ENCODE results near the gene JPH2. TPM values are rescaled to one million over a fixed set of nuclear protein-coding genes. Genes with fewer than 3 reads are reported as not detected.

JPH2 gene
- total RNA-seq, 1 experiment from 2014 or later: 0.81 TPM

DNA sequence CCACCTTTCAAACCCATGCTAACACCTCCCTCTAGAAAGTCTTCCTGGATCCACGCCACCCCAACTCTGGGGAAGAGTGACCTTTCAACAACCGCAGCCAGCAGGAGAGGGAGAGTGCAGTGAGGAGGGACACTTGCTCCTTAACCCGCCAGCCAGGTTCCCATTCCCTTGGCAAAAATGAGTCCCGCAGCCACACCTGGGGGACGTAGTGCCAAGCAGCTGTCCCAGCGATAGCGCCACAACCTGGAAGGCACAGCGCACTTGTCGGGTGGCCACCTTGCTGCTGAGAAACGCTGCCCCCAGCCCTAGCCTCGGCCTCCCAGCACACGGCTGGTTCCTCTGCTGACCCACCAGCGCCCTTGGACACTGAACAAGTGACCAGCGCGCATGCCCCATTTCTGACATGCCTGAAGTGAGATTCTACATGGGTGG lies 119.3 kb downstream of the JPH2 start (continued):
- TF ChIP-seq SMAD3 (CRISPR knock-in tag; IDR thresholded peaks at IDR 0.05; ENCODE audit: borderline replicate concordance): no peak

GRCh38 chr20:44066645-44067606 lies 120.1 kb downstream of the JPH2 start:
- ChIA-PET POLR2A (no interaction called here), CTCF (interaction anchor here (0.6 kb wide), 1 partner anchor 504 kb away, joined by 3 read pairs; no protein-coding TSS in a partner anchor)
- Mint-ChIP-seq H3K27ac (no peak overlapping the region), H3K4me3 (no peak overlapping the region), H3K4me1 (peaks cover 10% of the 10 kb centered on the region), H3K27me3 (ENCODE audit: low read depth) (no peaks in the 10 kb centered on the region), H3K36me3 (no peaks in the 10 kb centered on the region), H3K9me3 (peaks cover under 1% of the 10 kb centered on the region)
- TF ChIP-seq ZNF121 (CRISPR knock-in tag; IDR thresholded peaks at IDR 0.05): peak; percentile 70; the same call in 1 of the 2 replicates
- TF ChIP-seq MYBL2 (CRISPR knock-in tag; IDR thresholded peaks at IDR 0.05): no peak
- no peak for TF ChIP-seq OVOL2 (CRISPR knock-in tag; IDR thresholded peaks at IDR 0.05; ENCODE audit: borderline replicate concordance)
- DNase-seq (ENCODE audit: low spot score) (no peak), ATAC-seq (no peak)

DNA sequence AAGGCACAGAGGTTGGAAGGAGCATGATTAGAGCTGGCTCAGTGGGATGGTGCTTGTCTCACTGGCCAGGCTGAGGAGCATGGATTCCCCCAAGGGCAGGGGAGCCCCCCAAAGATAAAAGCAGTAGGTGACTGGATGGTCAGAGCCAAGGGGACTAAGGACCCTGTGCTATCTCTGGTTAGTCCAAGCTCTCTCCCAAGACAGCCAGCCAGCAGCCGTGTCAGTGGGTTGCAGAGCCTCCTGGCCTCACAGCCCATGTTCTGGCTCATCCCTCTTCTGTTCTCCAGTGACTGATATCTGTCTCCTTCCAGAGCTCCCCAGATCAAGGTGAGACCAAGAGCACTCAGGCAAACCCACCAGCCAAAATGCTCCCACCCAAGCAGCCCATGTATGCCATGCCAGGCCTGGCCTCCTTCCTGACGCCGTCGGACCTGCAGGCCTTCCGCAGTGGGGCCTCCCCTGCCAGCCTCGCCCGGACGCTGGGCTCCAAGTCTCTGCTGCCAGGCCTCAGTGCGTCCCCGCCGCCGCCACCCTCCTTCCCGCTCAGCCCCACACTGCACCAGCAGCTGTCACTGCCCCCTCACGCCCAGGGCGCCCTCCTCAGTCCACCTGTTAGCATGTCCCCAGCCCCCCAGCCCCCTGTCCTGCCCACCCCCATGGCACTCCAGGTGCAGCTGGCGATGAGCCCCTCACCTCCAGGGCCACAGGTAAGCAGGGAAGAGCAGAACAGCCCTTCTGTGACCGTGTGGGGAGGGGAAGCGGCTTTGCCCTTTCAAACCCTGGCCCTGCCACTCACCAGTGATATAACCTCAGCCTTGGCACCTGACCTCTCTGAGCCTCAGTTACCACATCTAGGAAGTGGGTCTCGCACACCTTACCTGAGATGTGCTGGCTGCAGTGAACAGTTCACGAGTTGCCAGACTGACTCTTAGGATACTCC lies 121.3 kb downstream of the JPH2 start:
- Mint-ChIP-seq H3K36me3 (no peaks in the 10 kb centered on the region), H3K27ac (no peak overlapping the region), H3K4me3 (no peak overlapping the region), H3K27me3 (ENCODE audit: low read depth) (no peaks in the 10 kb centered on the region), H3K4me1 (peaks cover 8% of the 10 kb centered on the region), H3K9me3 (peaks cover 12% of the 10 kb centered on the region)
- DNase-seq (ENCODE audit: low spot score) (no peak), ATAC-seq (no peak)
- CTCF ChIA-PET: no interaction called here
- no peak for TF ChIP-seq MYBL2 (CRISPR knock-in tag; IDR thresholded peaks at IDR 0.05)
- TF ChIP-seq ZNF671 (CRISPR knock-in tag; IDR thresholded peaks at IDR 0.05): no peak
- no peak for TF ChIP-seq ESRRA (CRISPR knock-in tag; IDR thresholded peaks at IDR 0.05; ENCODE audit: borderline replicate concordance)
- TF ChIP-seq, protein P1, sequence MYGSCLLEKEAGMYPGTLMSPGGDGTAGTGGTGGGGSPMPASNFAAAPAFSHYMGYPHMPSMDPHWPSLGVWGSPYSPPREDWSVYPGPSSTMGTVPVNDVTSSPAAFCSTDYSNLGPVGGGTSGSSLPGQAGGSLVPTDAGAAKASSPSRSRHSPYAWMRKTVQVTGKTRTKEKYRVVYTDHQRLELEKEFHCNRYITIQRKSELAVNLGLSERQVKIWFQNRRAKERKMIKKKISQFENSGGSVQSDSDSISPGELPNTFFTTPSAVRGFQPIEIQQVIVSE (CRISPR knock-in tag; IDR thresholded peaks at IDR 0.05; ENCODE audit: borderline replicate concordance): no peak
- no peak for TF ChIP-seq ELF4 (CRISPR knock-in tag; IDR thresholded peaks at IDR 0.05; ENCODE audit: low read depth)
- no peak for TF ChIP-seq NFATC4 (CRISPR knock-in tag; IDR thresholded peaks at IDR 0.05)
- no peak for TF ChIP-seq ZMAT4 (CRISPR knock-in tag; IDR thresholded peaks at IDR 0.05)
- POLR2A ChIA-PET: no interaction called here

DNA sequence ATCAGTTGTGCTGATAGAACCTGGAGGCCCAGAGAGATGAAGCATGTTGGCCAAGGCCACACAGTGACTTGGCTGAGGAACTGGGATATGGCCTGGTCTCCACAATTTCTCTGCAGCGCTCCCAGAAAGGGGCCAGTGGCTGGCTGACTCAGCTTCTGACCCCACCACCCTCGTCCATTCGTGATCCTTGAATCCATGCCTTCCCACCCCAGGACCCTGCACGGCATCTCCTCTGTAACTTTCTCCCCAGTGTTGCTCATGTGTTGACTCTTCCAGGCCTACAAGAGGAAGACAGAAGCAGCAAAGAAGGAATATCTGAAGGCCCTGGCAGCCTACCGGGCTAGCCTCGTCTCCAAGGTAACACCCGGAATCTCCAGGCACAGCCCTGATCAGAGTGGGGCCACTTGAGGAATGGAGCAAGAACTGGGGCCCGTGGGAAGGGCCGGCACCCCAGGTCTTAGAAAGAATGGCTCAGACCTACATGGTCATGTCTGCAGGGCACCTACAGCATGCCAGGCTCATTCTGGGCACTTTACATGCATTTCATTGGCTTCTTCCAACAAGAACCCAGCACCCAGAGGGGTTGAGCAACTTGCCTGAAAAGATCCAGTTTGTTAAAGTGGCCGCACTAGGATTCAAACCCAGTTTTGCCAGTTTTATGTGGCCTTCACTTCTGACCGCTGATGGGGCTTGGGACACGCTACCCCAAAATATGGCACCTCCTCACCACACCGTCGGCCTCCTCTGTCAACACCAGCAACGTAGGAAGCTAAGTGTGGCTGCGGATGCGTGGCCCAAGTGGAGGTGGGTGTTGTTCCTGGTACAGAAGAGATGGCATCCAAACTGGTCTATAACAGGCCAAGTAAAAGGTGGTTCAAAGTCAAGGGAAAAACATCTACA lies 122.2 kb downstream of the JPH2 start:
- no peak for TF ChIP-seq NR2C2 (CRISPR knock-in tag; IDR thresholded peaks at IDR 0.05)
- no peak for TF ChIP-seq OVOL2 (CRISPR knock-in tag; IDR thresholded peaks at IDR 0.05; ENCODE audit: borderline replicate concordance)
- TF ChIP-seq SMAD3 (CRISPR knock-in tag; IDR thresholded peaks at IDR 0.05; ENCODE audit: borderline replicate concordance): no peak
- TF ChIP-seq ZNF532 (CRISPR knock-in tag; IDR thresholded peaks at IDR 0.05; ENCODE audit: borderline replicate concordance): no peak
- TF ChIP-seq ZNF416 (CRISPR knock-in tag; IDR thresholded peaks at IDR 0.05): no peak
- Mint-ChIP-seq H3K4me1 (peaks cover 8% of the 10 kb centered on the region), H3K36me3 (no peaks in the 10 kb centered on the region), H3K27ac (no peak overlapping the region), H3K4me3 (no peak overlapping the region), H3K9me3 (peaks cover 16% of the 10 kb centered on the region), H3K27me3 (ENCODE audit: low read depth) (no peaks in the 10 kb centered on the region)
- DNase-seq (ENCODE audit: low spot score) (no peak), ATAC-seq (no peak)
- ChIA-PET POLR2A (no interaction called here), CTCF (no interaction called here)

Data from WTC11 (cell line).